ENCODE data around the gene CDC25C. TPM values are rescaled to one million over a fixed set of nuclear protein-coding genes. Genes with fewer than 3 reads are reported as not detected.

CDC25C gene
- total RNA-seq, 1 donor, result 8.9 TPM

DNA sequence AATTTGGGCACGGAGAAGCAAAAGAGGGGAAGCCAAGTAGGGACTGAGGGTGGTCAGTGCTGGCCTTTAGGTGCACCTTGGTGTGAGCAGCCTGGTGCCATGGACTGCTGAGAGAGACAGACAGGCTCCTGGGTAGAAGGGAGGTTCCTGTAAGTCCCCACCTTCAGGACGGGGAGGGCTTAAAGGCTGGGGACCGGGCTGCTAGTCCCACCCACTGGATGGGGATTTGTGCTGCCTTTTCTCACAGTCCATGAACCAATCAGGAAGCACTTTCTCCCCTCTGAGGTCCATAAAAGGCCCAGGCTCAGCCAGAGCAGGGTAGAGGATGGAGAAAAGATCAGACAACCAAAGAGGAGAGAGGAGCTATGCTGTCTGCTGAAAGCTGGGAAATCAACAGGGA lies 15.2 kb downstream of the CDC25C start:
- H3K4me3 ChIP-seq (ENCODE audit: low read depth, low read length), result no peak overlapping the region
- DNase-seq (ENCODE audit: low read depth), result no peak
- TF ChIP-seq CTCF (IDR thresholded peaks at IDR 0.05; ENCODE audit: insufficient read depth, low read length), result no peak

DNA sequence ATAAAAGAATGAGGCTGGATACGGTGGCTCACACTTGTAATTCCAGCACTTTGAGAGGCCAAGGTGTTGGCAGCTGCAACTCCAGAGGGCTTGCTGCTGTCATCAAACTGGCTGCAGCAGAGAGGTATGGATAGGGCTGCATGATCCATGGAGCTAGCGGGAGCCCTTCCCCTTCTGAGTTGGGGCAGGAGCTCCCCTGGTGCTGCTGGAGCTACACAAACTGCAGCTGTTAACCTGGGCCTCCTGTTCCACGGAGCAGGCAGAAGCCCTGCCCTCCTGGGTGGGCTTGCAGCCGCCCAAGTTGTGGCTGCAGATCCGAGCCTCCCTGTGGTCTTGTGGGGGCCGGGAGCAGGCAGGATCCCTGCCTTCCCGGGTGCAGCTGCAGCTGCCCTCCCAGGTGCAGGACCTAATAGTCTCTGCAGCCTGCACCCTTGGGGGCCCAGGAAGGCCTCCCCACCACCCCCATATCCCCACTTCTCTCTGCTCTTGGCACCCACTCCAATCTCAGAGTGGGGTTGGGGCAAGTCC lies 15.8 kb downstream of the CDC25C start:
- DNase-seq (ENCODE audit: low read depth), result no peak
- H3K4me3 ChIP-seq (ENCODE audit: low read depth, low read length), result no peak overlapping the region
- TF ChIP-seq CTCF (IDR thresholded peaks at IDR 0.05; ENCODE audit: insufficient read depth, low read length), result no peak

- H3K4me3 ChIP-seq (ENCODE audit: low read depth, low read length), result no peak overlapping the region
- TF ChIP-seq CTCF (IDR thresholded peaks at IDR 0.05; ENCODE audit: insufficient read depth, low read length), result no peak
- no peak for DNase-seq (ENCODE audit: low read depth)
Observed at GRCh38 chr5:138305797-138306196, 25.8 kb downstream of the CDC25C start.

- H3K4me3 ChIP-seq (ENCODE audit: low read depth, low read length), result no peak overlapping the region
- TF ChIP-seq CTCF (IDR thresholded peaks at IDR 0.05; ENCODE audit: insufficient read depth, low read length), result no peak
- DNase-seq (ENCODE audit: low read depth), result no peak
Observed at GRCh38 chr5:138303372-138303771, 28.2 kb downstream of the CDC25C start.

DNA sequence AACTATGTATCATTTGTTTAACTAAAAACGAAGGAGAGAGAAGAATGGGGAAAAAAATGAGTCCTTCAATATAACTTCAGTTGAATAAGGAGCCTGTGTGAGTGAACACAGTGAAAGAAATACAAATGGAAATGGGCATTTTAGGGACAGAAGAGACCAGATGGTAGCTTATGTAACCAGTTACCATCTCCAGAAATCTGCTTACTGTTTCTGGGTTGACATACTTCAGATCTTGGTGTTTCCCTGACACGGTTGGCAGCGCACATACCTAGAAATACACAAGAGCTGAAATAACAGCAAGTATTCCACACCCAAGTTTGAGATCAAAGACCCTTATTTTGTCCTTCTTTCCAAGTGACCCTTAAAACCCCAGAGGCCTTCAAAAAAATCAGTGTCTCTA lies 42.3 kb downstream of the CDC25C start:
- no peak for TF ChIP-seq CTCF (IDR thresholded peaks at IDR 0.05; ENCODE audit: insufficient read depth, low read length)
- no peak for DNase-seq (ENCODE audit: low read depth)
- H3K4me3 ChIP-seq (ENCODE audit: low read depth, low read length), result no peak overlapping the region

- TF ChIP-seq CTCF (IDR thresholded peaks at IDR 0.05; ENCODE audit: insufficient read depth, low read length), result no peak
- no peak overlapping the region for H3K4me3 ChIP-seq (ENCODE audit: low read depth, low read length)
- no peak for DNase-seq (ENCODE audit: low read depth)
Observed at GRCh38 chr5:138287246-138287645, 44.4 kb downstream of the CDC25C start.

Data from fibroblast of the aortic adventitia (primary cell).